Osteoblast (primary cell): ENCODE results near the gene CCDC33. TPM values are rescaled to one million over a fixed set of nuclear protein-coding genes. Genes with fewer than 3 reads are reported as not detected.

ENCODE experiments used
- DNase-seq: peaks from one replicate; pipeline ENCODE4 v3.0.0; 2011; ENCODE audit warnings: low spot score, mixed read lengths; ENCODE audit not compliant: insufficient read length; ENCODE audit errors: missing footprints
- H2AFZ ChIP-seq: 2 replicates; pipeline ENCODE4 v1.6.0; 2011; ENCODE audit warnings: mild to moderate bottlenecking, low read length
- H3K27ac ChIP-seq: 2 replicates; pipeline ENCODE4 v1.5.1; 2011; ENCODE audit warnings: mild to moderate bottlenecking, low read depth, low read length, moderate library complexity
- H3K27me3 ChIP-seq: 2 replicates; pipeline ENCODE4 v1.6.0; 2012; ENCODE audit warnings: mild to moderate bottlenecking, control low read depth, inconsistent platforms, low read length, moderate library complexity; ENCODE audit not compliant: insufficient read depth
- H3K36me3 ChIP-seq: 2 replicates; pipeline ENCODE4 v1.5.1; 2011; ENCODE audit warnings: mild to moderate bottlenecking, low read length, control low read depth, moderate library complexity; ENCODE audit not compliant: insufficient read depth
- H3K4me1 ChIP-seq: 2 replicates; pipeline ENCODE4 v1.5.1; 2011; ENCODE audit warnings: mild to moderate bottlenecking, low read length, control low read depth, moderate library complexity; ENCODE audit not compliant: insufficient read depth
- H3K4me2 ChIP-seq: 2 replicates; pipeline ENCODE4 v1.6.0; 2011; ENCODE audit warnings: mild to moderate bottlenecking, low read length; ENCODE audit not compliant: insufficient read depth
- H3K4me3 ChIP-seq: fragments of 200-600 bp; sonication (generic); 3 replicates; pipeline ENCODE4 v1.5.1; 2012; ENCODE audit warnings: mild to moderate bottlenecking, low read length, inconsistent platforms; ENCODE audit not compliant: insufficient read depth
- H3K79me2 ChIP-seq: 2 replicates; pipeline ENCODE4 v1.6.0; 2012; ENCODE audit warnings: mild to moderate bottlenecking, low read length, control low read depth, inconsistent platforms; ENCODE audit not compliant: insufficient read depth
- H3K9me3 ChIP-seq: 2 replicates; pipeline ENCODE4 v1.5.1; 2011; ENCODE audit warnings: low read depth, low read length, control low read depth
- H4K20me1 ChIP-seq: 2 replicates; pipeline ENCODE4 v1.6.0; 2012; ENCODE audit warnings: mild to moderate bottlenecking, low read length, control low read depth; ENCODE audit not compliant: insufficient read depth
- total RNA-seq: library from RNA; depleted of rRNA; stranded (reverse); fragments of >200 nt; gene quantifications from 2 replicates; pipeline ENCODE4 v1.2.3, GENCODE V29; 2012
- TF ChIP-seq, protein P1 (sequence below): IDR thresholded peaks from 2 replicates; pipeline ENCODE4 v1.5.1; 2011; ENCODE audit warnings: mild to moderate bottlenecking, low read depth, low read length, moderate library complexity; ENCODE audit errors: extremely low read depth

CCDC33 gene
- total RNA-seq, 1 donor, result not detected

DNA sequence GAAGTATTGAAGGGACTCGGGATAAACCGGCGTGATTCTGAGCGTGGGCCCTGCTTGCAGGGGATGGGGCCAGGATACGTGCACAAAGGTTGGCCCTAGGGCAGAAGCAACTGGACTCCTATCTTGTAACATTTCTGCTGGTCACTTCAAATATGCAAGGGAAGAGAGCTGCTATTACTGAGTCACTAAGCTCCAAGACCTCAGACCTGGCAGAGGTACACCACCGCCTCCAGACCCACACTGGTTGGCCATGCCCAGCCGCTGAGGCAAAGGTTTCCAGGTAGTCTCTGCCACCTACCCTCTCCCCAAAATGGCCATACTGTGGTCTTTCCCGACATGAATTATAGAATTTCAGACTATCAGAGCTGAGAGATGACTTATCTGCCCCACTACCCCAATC, 20.2 kb upstream of the CCDC33 start:
- DNase-seq, result no peak
- Histone ChIP-seq H4K20me1 (no peaks in the 10 kb centered on the region), H3K9me3 (no peaks in the 10 kb centered on the region), H3K27me3 (peaks cover 2% of the 10 kb centered on the region), H3K4me3 (no peak overlapping the region), H2AFZ (no peak overlapping the region), H3K27ac (no peak overlapping the region), H3K36me3 (no peaks in the 10 kb centered on the region), H3K4me1 (peaks cover 21% of the 10 kb centered on the region), H3K79me2 (no peaks in the 10 kb centered on the region), H3K4me2 (no peak overlapping the region)
- TF ChIP-seq, protein P1, sequence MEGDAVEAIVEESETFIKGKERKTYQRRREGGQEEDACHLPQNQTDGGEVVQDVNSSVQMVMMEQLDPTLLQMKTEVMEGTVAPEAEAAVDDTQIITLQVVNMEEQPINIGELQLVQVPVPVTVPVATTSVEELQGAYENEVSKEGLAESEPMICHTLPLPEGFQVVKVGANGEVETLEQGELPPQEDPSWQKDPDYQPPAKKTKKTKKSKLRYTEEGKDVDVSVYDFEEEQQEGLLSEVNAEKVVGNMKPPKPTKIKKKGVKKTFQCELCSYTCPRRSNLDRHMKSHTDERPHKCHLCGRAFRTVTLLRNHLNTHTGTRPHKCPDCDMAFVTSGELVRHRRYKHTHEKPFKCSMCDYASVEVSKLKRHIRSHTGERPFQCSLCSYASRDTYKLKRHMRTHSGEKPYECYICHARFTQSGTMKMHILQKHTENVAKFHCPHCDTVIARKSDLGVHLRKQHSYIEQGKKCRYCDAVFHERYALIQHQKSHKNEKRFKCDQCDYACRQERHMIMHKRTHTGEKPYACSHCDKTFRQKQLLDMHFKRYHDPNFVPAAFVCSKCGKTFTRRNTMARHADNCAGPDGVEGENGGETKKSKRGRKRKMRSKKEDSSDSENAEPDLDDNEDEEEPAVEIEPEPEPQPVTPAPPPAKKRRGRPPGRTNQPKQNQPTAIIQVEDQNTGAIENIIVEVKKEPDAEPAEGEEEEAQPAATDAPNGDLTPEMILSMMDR, result no peak

DNA sequence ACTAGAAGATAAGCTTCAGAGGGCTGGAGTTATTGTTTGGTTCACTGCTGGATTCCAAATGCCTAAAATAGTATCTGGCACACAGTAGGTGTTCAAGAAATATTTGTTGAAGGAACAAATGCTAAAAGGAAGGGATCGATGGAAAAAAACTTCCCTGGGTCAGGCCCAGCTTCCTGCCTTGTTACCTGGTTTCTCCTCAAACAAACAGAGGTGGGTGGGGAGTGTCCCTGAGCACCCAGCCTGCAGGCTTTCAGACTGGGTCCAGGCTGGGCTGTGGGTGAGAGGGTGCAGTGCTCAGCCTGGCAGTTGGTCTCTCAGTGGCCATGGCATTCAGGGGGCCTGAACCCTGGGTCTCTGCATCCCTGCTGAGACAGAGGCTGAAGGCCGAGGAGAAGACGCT, 19.2 kb upstream of the CCDC33 start:
- Histone ChIP-seq H4K20me1 (no peaks in the 10 kb centered on the region), H3K4me1 (peaks cover 20% of the 10 kb centered on the region), H3K4me2 (no peak overlapping the region), H3K27me3 (peaks cover 8% of the 10 kb centered on the region), H3K4me3 (no peak overlapping the region), H2AFZ (no peak overlapping the region), H3K9me3 (no peaks in the 10 kb centered on the region), H3K36me3 (no peaks in the 10 kb centered on the region), H3K79me2 (no peaks in the 10 kb centered on the region), H3K27ac (no peak overlapping the region)
- TF ChIP-seq, protein P1, result no peak
- DNase-seq, result no peak

DNA sequence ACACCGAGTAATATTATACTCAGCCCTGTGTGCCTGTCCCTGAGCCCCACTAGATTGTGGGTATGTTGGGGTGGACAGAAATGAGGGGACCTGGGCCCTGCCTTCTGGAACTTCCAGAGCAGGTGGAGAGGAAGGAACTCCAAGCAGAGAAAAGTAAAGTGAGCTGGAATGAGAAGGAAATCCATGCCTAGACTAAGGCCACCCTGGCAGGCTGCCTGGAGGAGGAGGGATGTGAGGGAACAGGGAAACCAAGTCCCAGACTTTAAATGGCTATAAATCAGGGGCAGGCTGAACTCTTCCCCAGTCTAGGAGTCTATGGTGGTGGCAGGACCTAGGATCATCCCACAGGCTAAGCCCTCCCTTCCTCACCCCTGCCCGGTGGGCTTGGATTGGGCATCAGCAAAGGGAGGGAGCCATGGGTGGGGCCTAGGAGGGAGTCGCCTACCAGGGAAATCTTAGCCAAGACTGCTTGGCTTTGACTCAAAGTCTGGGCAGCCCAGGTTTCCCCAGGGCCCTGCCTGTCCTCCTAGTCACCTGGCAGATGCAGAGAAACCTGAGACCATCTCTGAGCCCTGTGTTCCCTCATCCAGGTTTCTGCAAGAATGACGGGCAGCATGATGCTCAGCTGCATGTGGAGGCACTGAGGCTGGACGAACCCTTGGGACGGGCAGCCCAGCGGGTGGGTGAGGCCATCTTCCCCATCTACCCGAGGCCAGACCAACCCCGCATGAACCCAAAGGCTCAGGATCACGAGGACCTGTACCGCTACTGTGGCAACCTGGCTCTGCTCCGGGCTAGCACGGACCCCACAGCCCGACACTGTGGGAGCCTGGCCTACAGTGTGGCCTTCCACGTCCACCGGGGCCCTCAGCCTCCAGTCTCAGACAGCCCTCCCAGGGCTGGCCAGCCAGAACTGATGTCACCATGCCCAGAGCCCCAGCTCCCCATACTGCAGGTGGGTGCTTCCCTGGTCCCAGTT, 17.9 kb upstream of the CCDC33 start:
- Histone ChIP-seq H3K4me2 (no peak overlapping the region), H4K20me1 (no peaks in the 10 kb centered on the region), H3K4me3 (no peak overlapping the region), H3K9me3 (no peaks in the 10 kb centered on the region), H3K27me3 (peaks cover 13% of the 10 kb centered on the region), H3K27ac (no peak overlapping the region), H3K4me1 (peaks cover 16% of the 10 kb centered on the region), H2AFZ (no peak overlapping the region), H3K36me3 (no peaks in the 10 kb centered on the region), H3K79me2 (no peaks in the 10 kb centered on the region)
- TF ChIP-seq, protein P1, result no peak
- DNase-seq, result no peak

DNA sequence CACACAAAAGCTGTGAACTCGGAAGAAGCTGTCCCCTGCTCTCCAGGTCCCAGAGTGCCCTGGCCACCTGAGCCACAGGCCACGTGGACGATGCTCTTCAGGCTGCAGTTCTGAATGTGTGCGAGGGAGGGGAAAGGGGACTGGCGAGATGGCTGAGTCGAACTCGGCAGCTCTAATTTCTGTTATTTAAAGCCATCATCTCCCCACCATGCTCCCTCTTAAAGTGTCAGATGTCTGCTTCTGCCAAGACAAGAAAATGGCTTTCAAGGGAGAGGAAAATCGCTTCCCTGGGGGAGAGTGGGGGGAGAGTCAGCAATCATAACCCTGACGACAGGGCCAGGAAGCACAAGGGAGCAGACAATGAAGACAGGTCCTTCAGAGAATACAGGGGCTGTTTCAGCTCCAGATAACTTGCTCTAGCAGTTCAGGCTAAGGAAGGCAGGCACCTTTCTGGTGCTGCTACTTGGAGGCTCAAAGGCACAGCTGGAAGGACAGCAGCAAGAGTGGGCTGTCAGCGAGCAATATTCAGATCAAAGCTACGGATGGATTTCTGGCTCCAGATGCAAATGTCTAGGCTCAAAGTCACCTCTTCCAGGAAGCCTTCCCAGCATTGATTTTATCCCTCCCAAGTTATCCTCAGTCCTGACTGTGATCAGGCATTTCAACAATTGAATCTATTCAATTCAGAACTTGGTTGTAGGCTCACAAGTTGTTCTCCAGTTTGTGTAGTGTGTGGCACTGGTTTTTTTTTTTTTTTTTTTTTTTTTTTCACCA, 15.5 kb upstream of the CCDC33 start:
- Histone ChIP-seq H3K36me3 (no peaks in the 10 kb centered on the region), H3K9me3 (no peaks in the 10 kb centered on the region), H4K20me1 (no peaks in the 10 kb centered on the region), H3K79me2 (no peaks in the 10 kb centered on the region), H3K4me1 (peaks cover 4% of the 10 kb centered on the region), H2AFZ (no peak overlapping the region), H3K27me3 (peaks cover 13% of the 10 kb centered on the region), H3K4me3 (no peak overlapping the region), H3K4me2 (no peak overlapping the region), H3K27ac (no peak overlapping the region)
- no peak for DNase-seq
- TF ChIP-seq, protein P1, result no peak
